H1 (cell line): ENCODE measurements around the gene BTBD16. TPM values are rescaled to one million over a fixed set of nuclear protein-coding genes. Genes with fewer than 3 reads are reported as not detected.

ENCODE experiments used
- BACH1 ChIP-seq: IDR thresholded peaks from 2 replicates; pipeline ENCODE4 v1.6.1; 2012; ENCODE audit warnings: low read length, improper control_type of control experiment
- CBX5 ChIP-seq: fragments of 300-800, 300-1000 bp; sonication (generic); IDR thresholded peaks from 2 replicates; pipeline ENCODE4 v1.7.1; 2016; ENCODE audit warnings: antibody characterized with exemption, low read length, low read depth
- CHD1 ChIP-seq: IDR thresholded peaks from 2 replicates; pipeline ENCODE4 v1.6.1; 2012; ENCODE audit warnings: low read depth, low read length, improper control_type of control experiment
- HDAC2 ChIP-seq, 2 experiments: fragments of 300-600 bp in 1 of 2; sonication (generic) in 1 of 2; IDR thresholded peaks; 2 replicates each; pipeline ENCODE4 v1.6.1; 2011 to 2012; ENCODE audit warnings: low read depth in 2 of 2, low read length in 2 of 2, mild to moderate bottlenecking in 2 of 2, moderate library complexity in 2 of 2, borderline replicate concordance in 1 of 2, inconsistent platforms in 1 of 2
- MAFK ChIP-seq: IDR thresholded peaks from 2 replicates; pipeline ENCODE4 v1.6.1; 2012; ENCODE audit warnings: low read depth, mild to moderate bottlenecking, improper control_type of control experiment, low read length
- POLR2A ChIP-seq, 2 experiments: IDR thresholded peaks; 1 replicate in 1 of 2; 2 replicates in 1 of 2; pipeline ENCODE4 v1.6.1; 2011; ENCODE audit warnings: low read depth in 2 of 2, low read length in 2 of 2, mild to moderate bottlenecking in 2 of 2; ENCODE audit errors: control extremely low read depth in 1 of 2
- SIN3A ChIP-seq, 2 experiments: IDR thresholded peaks in 1 of 2; conservative IDR thresholded peaks in 1 of 2; 2 replicates each; pipeline ENCODE4 v1.6.1; 2011 to 2012; ENCODE audit warnings: low read length in 2 of 2, improper control_type of control experiment in 1 of 2, low read depth in 1 of 2, mild to moderate bottlenecking in 1 of 2
- TAF7 ChIP-seq: optimal IDR thresholded peaks from 2 replicates; pipeline ENCODE3; 2011; ENCODE audit warnings: low read depth, mild to moderate bottlenecking, inconsistent platforms, low read length, moderate library complexity, borderline replicate concordance
- ZNF274 ChIP-seq: IDR thresholded peaks from 2 replicates; pipeline ENCODE4 v1.7.0; 2012; ENCODE audit warnings: low read length, borderline replicate concordance; ENCODE audit errors: extremely low read depth
- polyA plus RNA-seq, 7 experiments: library from polyadenylated mRNA; depleted of rRNA in 3 of 7; stranded (reverse) in 5 of 7; unstranded in 2 of 7; fragments of >200 nt in 5 of 7; fragments of 200-250 nt in 2 of 7; gene quantifications; 1 replicate in 5 of 7; 2 replicates in 1 of 7; 4 replicates in 1 of 7; pipeline versions ENCODE4 v1.2.1 to v1.2.3, GENCODE V29; 2011 to 2013; ENCODE audit warnings: missing spikeins in 2 of 7, mixed read lengths in 2 of 7
- total RNA-seq: library from RNA; stranded (reverse); fragmentation: NEBNext Ultra II Directional; extraction: Animal tissue kit (Norgen Biotek cat#: 25700); gene quantifications from 2 replicates; pipeline ENCODE4 v1.2.1, GENCODE V29; 2021
- TF ChIP-seq, protein P1 (sequence below): fragments of 300-600 bp; sonication (generic); IDR thresholded peaks from 2 replicates; pipeline ENCODE4 v1.7.1; 2012; ENCODE audit warnings: low read length, moderate library complexity, mild to moderate bottlenecking, inconsistent platforms; ENCODE audit not compliant: insufficient replicate concordance

Gene BTBD16
- total and polyA plus RNA-seq, 2 of the 8 experiments (the other 6 are each of a cell fraction or from before 2014, with no cell fraction given), result 0.05 TPM; not detected in 1

GRCh38 chr10:122252805-122253204, 18.3 kb upstream of the BTBD16 start (continued):
- TF ChIP-seq, protein P1, sequence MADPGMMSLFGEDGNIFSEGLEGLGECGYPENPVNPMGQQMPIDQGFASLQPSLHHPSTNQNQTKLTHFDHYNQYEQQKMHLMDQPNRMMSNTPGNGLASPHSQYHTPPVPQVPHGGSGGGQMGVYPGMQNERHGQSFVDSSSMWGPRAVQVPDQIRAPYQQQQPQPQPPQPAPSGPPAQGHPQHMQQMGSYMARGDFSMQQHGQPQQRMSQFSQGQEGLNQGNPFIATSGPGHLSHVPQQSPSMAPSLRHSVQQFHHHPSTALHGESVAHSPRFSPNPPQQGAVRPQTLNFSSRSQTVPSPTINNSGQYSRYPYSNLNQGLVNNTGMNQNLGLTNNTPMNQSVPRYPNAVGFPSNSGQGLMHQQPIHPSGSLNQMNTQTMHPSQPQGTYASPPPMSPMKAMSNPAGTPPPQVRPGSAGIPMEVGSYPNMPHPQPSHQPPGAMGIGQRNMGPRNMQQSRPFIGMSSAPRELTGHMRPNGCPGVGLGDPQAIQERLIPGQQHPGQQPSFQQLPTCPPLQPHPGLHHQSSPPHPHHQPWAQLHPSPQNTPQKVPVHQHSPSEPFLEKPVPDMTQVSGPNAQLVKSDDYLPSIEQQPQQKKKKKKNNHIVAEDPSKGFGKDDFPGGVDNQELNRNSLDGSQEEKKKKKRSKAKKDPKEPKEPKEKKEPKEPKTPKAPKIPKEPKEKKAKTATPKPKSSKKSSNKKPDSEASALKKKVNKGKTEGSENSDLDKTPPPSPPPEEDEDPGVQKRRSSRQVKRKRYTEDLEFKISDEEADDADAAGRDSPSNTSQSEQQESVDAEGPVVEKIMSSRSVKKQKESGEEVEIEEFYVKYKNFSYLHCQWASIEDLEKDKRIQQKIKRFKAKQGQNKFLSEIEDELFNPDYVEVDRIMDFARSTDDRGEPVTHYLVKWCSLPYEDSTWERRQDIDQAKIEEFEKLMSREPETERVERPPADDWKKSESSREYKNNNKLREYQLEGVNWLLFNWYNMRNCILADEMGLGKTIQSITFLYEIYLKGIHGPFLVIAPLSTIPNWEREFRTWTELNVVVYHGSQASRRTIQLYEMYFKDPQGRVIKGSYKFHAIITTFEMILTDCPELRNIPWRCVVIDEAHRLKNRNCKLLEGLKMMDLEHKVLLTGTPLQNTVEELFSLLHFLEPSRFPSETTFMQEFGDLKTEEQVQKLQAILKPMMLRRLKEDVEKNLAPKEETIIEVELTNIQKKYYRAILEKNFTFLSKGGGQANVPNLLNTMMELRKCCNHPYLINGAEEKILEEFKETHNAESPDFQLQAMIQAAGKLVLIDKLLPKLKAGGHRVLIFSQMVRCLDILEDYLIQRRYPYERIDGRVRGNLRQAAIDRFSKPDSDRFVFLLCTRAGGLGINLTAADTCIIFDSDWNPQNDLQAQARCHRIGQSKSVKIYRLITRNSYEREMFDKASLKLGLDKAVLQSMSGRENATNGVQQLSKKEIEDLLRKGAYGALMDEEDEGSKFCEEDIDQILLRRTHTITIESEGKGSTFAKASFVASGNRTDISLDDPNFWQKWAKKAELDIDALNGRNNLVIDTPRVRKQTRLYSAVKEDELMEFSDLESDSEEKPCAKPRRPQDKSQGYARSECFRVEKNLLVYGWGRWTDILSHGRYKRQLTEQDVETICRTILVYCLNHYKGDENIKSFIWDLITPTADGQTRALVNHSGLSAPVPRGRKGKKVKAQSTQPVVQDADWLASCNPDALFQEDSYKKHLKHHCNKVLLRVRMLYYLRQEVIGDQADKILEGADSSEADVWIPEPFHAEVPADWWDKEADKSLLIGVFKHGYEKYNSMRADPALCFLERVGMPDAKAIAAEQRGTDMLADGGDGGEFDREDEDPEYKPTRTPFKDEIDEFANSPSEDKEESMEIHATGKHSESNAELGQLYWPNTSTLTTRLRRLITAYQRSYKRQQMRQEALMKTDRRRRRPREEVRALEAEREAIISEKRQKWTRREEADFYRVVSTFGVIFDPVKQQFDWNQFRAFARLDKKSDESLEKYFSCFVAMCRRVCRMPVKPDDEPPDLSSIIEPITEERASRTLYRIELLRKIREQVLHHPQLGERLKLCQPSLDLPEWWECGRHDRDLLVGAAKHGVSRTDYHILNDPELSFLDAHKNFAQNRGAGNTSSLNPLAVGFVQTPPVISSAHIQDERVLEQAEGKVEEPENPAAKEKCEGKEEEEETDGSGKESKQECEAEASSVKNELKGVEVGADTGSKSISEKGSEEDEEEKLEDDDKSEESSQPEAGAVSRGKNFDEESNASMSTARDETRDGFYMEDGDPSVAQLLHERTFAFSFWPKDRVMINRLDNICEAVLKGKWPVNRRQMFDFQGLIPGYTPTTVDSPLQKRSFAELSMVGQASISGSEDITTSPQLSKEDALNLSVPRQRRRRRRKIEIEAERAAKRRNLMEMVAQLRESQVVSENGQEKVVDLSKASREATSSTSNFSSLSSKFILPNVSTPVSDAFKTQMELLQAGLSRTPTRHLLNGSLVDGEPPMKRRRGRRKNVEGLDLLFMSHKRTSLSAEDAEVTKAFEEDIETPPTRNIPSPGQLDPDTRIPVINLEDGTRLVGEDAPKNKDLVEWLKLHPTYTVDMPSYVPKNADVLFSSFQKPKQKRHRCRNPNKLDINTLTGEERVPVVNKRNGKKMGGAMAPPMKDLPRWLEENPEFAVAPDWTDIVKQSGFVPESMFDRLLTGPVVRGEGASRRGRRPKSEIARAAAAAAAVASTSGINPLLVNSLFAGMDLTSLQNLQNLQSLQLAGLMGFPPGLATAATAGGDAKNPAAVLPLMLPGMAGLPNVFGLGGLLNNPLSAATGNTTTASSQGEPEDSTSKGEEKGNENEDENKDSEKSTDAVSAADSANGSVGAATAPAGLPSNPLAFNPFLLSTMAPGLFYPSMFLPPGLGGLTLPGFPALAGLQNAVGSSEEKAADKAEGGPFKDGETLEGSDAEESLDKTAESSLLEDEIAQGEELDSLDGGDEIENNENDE, result no peak
- TF ChIP-seq ZNF274 (no peak), BACH1 (no peak), POLR2A (IDR thresholded peaks at IDR 0.05; ENCODE audit: control extremely low read depth in 1 of 2, low read depth in 2 of 2, low read length in 2 of 2) (no peak), TAF7 (no peak), CBX5 (no peak), CHD1 (no peak), MAFK (no peak), HDAC2 (IDR thresholded peaks at IDR 0.05; ENCODE audit: borderline replicate concordance in 1 of 2, low read depth in 2 of 2, low read length in 2 of 2) (no peak), SIN3A (conservative IDR thresholded peaks at IDR 0.05 in 1 of 2, IDR thresholded peaks at IDR 0.05 in 1 of 2; ENCODE audit: low read depth in 1 of 2, low read length in 2 of 2) (no peak)
